T-helper 17 cell (primary cell): ENCODE results near the gene VWA8. TPM values are rescaled to one million over a fixed set of nuclear protein-coding genes. Genes with fewer than 3 reads are reported as not detected.

ENCODE experiments used
- ATAC-seq: fragments of 150-1000 bp; cut with Tn5 transposase; 2 replicates; pipeline ENCODE4 v1.10.0; 2021; ENCODE audit warnings: mild to moderate bottlenecking, moderate library complexity
- DNase-seq, 3 donors: peaks; one replicate each; pipeline versions ENCODE4 v3.0.0 to v3.0.0-alpha.2; 2020 to 2021
- H3K9me3 ChIP-seq: one replicate; pipeline ENCODE4 v1.7.0; 2013; ENCODE audit warnings: low read length, mild to moderate bottlenecking; ENCODE audit not compliant: control insufficient read depth, poor library complexity, severe bottlenecking
- H3K27ac Mint-ChIP-seq: one replicate; pipeline ENCODE4 v1.8.0; 2022; ENCODE audit warnings: mild to moderate bottlenecking, moderate library complexity, mixed read lengths
- H3K27me3 Mint-ChIP-seq: one replicate; pipeline ENCODE4 v1.8.0; 2022; ENCODE audit warnings: mixed read lengths
- H3K36me3 Mint-ChIP-seq: one replicate; pipeline ENCODE4 v1.8.0; 2022; ENCODE audit warnings: low read depth, mixed read lengths
- H3K4me1 Mint-ChIP-seq: one replicate; pipeline ENCODE4 v1.8.0; 2022; ENCODE audit warnings: mild to moderate bottlenecking, mixed read lengths
- H3K4me3 Mint-ChIP-seq: one replicate; pipeline ENCODE4 v1.8.0; 2022; ENCODE audit warnings: mild to moderate bottlenecking, moderate library complexity, mixed read lengths
- total RNA-seq, 4 donors: library from RNA in 2 of 4; stranded (reverse) in 2 of 4; gene quantifications; one replicate each; pipeline ENCODE4 v1.2.3 and lab custom pipeline; 2022 to 2026

The VWA8 gene
- total RNA-seq, 2 donors from 2014 or later, result 21.5 to 23.0 TPM

DNA sequence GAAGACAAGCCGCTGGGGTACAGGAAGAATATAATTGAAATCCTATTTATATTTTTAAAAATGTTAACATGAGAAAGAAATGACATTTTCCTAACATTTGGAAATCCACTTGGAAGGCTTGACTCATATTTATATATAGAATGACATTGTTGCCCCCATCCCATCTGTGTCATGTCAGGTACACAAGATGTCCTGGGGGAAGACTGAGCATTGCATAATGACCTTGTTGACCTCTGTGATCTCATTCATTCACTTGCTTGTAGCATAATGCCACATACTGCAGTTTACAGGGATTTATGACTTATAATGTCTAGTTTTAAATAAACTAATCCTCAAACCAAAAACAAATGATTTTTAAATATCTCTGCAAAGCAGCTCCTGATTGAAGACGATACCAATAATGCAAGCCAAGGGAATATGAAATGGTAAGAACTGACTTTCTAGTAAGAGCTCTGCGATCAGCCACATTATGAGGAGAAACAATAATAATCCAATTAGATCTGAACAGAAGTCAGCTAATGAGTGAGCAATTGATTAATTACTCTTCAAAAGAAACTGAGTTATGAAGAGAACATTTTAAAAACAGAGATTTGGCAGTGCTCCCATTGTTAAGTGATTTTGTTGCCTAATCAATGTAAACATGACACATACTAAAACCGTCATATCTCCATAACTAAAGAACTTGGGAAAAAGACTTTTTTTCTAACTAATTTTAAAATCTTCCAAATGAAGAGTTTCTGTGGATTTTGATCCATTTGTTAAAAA is 21.2 kb upstream of the VWA8 start:
- Mint-ChIP-seq H3K27ac (no peak overlapping the region), H3K36me3 (peaks cover 7% of the 10 kb centered on the region), H3K27me3 (peaks cover 20% of the 10 kb centered on the region), H3K4me3 (no peak overlapping the region), H3K4me1 (no peaks in the 10 kb centered on the region)
- no peaks in the 10 kb centered on the region for H3K9me3 ChIP-seq
- no peak for DNase-seq
- no peak for ATAC-seq

DNA sequence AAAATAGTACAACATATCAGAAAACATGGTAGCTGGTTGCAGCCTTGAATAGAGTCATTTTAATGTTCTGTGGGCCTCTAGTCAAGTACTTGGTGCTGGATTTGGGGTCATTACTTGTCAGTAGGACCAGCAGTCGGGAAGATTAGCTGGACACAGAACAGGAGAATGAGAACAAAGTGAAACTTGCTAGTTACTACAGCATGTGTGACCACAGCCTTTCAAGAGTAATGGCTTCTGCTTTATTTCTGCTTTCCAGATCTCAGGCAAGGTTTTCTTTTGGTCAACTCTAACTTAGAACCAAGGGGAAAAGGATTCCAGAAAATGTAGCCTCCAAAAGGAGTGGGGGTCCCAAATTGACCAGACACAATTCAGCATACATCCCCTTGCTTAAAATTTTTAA is 17.1 kb upstream of the VWA8 start:
- DNase-seq (no peak), ATAC-seq (no peak)
- Mint-ChIP-seq H3K27me3 (peaks cover 8% of the 10 kb centered on the region), H3K4me1 (peaks cover 2% of the 10 kb centered on the region), H3K36me3 (peaks cover 3% of the 10 kb centered on the region), H3K27ac (no peak overlapping the region), H3K4me3 (no peak overlapping the region)
- no peaks in the 10 kb centered on the region for H3K9me3 ChIP-seq

DNA sequence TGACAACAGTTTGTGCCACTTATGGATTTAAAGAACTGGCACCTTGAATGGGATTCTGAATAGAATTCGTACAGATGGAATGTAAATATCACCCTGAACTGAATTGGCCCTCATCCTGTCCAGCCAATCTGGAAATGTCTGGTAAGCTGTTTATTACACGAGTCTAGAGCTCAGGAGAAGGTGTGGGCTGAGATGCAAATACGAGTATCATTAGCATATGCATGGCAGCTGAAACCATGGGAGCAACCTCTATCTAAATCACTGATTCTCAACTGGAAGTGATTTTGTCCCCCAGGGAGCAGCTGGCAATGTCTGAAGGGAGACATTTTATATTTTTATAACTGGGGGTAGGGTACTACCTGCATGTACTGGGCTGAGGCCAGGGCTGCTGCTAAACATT is 15.6 kb upstream of the VWA8 start:
- Mint-ChIP-seq H3K4me3 (no peak overlapping the region), H3K27me3 (no peaks in the 10 kb centered on the region), H3K36me3 (peaks cover 3% of the 10 kb centered on the region), H3K27ac (no peak overlapping the region), H3K4me1 (peaks cover 6% of the 10 kb centered on the region)
- no peaks in the 10 kb centered on the region for H3K9me3 ChIP-seq
- ATAC-seq (no peak), DNase-seq (no peak)

DNA sequence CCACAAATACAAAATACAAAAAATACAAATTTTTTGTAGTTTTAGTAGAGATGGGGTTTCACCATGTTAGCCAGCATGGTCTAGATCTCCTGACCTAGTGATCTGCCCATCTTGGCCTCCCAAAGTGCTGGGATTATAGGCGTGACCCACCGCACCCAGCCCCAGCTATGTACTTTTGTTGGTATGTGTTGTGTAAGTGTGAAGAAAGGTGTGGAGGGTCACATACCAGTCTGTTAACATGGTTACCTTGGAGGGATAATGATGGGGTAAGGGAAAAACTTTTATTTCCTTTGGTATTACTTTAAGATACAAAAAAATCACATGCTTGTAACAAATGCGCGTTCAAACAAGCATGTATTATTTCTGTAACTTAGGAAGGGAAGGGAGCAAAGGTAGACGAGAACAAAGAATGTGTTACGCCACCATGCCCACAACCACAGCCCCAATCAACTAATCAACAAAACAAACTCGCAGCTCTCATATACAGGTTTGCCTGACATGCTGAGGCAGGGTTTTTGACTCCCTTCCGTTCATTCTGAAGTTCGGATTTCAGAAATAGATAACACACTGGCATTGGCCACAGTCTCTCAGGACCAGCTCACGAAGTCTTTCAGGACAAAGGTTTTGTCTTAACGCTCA is 13.5 kb upstream of the VWA8 start:
- no peaks in the 10 kb centered on the region for H3K36me3 Mint-ChIP-seq
- peaks cover 9% of the 10 kb centered on the region for H3K4me1 Mint-ChIP-seq
- H3K27me3 Mint-ChIP-seq, result no peaks in the 10 kb centered on the region
- DNase-seq (no peak), ATAC-seq (peak; percentile 75)
- H3K4me3 Mint-ChIP-seq, result peak overlapping the region; percentile 7
- H3K9me3 ChIP-seq, result no peaks in the 10 kb centered on the region
- peak overlapping the region; percentile 65 for H3K27ac Mint-ChIP-seq

DNA sequence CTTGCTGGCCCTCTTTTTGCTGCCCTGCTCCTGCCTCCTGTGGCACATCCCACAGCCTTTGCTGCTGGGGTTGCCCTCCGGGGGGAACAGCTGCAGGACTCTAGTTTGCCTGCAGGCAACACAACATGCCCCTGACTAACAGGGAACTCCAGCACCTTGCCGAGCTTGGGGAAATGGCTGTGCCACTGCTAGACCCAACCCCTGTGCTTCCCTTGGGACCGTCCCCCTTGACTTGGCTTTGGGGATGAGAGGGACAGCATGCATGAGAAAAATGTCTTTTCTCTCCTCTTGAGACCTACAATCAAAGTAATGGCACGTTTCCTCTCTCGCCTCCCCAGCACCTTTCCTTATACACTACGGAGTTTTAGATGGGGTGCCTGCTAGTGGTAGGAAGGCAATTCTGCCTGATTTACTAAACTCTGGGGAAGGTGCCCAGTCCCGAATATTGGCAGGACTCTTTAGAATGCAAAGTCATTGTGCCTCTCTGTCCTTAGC is 12.4 kb upstream of the VWA8 start:
- ATAC-seq, result no peak
- peak overlapping the region; percentile 2 for H3K27ac Mint-ChIP-seq
- DNase-seq, result no peak
- no peak overlapping the region for H3K4me3 Mint-ChIP-seq
- H3K9me3 ChIP-seq, result no peaks in the 10 kb centered on the region
- H3K4me1 Mint-ChIP-seq, result peaks cover 9% of the 10 kb centered on the region
- H3K36me3 Mint-ChIP-seq, result no peaks in the 10 kb centered on the region
- H3K27me3 Mint-ChIP-seq, result no peaks in the 10 kb centered on the region

DNA sequence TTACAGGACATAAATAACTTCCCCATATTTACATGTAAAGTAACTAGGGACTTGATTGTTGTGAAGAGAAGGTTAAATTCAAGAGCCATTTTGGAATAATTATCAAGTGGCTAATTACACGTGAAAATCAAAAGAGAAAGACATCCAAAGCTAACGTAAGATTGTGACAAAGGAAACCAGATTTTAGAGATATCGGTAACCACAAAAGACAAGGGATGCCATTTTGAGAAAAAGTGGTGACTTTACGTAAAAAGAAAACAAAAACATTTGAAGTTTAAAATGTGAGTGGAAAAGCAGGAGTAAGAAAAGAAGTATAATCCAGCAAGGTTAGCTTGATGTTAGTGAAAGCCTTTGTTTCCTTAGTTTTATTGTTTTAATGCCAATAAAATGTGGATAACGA is 10.9 kb upstream of the VWA8 start:
- DNase-seq (no peak), ATAC-seq (peak; percentile 57)
- no peaks in the 10 kb centered on the region for H3K27me3 Mint-ChIP-seq
- H3K36me3 Mint-ChIP-seq, result no peaks in the 10 kb centered on the region
- no peaks in the 10 kb centered on the region for H3K9me3 ChIP-seq
- H3K27ac Mint-ChIP-seq, result peak overlapping the region; percentile 2
- peaks cover 9% of the 10 kb centered on the region for H3K4me1 Mint-ChIP-seq
- no peak overlapping the region for H3K4me3 Mint-ChIP-seq

DNA sequence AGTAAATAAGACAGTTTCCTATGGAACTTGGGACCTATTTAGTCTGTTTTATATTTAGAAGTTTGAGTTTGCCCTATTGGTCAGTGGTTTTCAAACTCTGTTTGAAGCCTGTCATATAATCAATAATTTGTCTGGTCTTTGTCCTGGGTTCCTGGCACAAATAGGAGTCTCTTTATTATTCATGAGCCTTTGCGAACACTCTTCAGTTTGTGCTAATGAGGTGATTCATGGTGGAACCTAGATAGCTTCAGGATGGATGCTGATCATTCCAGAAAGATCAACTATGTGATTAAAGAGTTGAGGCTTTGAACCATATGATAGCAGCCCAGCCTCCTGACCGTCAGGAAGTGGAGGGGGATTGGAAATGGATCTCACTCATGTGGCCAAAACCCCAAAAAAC is 10.0 kb upstream of the VWA8 start:
- Mint-ChIP-seq H3K27me3 (no peaks in the 10 kb centered on the region), H3K4me1 (peaks cover 9% of the 10 kb centered on the region), H3K27ac (no peak overlapping the region), H3K36me3 (no peaks in the 10 kb centered on the region), H3K4me3 (no peak overlapping the region)
- ATAC-seq (no peak), DNase-seq (no peak)
- H3K9me3 ChIP-seq, result no peaks in the 10 kb centered on the region

DNA sequence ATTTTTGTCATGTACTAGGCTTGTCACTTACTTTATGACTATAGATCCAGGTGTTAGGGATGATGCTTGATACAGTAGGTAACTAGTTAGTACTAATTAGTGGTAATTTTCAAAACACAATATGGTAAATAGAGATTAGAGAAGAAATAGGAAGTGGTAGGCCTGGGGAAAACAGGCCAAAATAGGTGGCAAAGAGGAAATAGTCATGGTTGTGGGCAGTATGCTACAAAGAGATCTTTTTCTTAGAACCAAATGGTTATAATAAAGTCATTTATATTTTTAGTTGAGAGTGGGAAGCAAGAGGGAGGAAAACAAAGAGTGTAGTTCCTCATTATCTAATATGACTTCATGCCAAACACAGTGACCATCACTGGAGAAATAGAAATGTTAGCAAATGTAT is 9.1 kb upstream of the VWA8 start:
- no peaks in the 10 kb centered on the region for H3K9me3 ChIP-seq
- ATAC-seq (no peak), DNase-seq (no peak)
- H3K27ac Mint-ChIP-seq, result no peak overlapping the region
- H3K4me1 Mint-ChIP-seq, result peaks cover 7% of the 10 kb centered on the region
- no peaks in the 10 kb centered on the region for H3K36me3 Mint-ChIP-seq
- H3K4me3 Mint-ChIP-seq, result no peak overlapping the region
- H3K27me3 Mint-ChIP-seq, result no peaks in the 10 kb centered on the region

DNA sequence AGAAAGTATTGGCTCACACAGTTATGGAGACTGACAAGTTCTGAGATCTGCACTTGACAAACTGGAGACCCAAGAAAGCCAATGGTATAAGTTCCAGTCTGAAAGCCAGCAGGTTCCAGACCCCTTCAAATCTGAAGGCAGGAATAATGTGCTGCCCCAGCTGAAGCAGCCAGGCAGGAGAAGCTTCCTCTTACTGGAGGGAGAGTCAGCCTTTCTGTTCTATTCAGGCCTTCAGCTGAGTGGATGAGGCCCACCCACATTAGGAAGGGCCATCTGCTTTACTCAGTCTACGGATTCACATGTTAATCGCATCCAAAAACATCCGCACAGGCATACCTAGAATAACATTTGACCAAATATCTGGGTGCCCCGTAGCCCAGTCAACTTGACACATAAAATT is 8.2 kb upstream of the VWA8 start:
- H3K4me3 Mint-ChIP-seq, result no peak overlapping the region
- peaks cover 7% of the 10 kb centered on the region for H3K4me1 Mint-ChIP-seq
- DNase-seq (no peak), ATAC-seq (no peak)
- no peaks in the 10 kb centered on the region for H3K36me3 Mint-ChIP-seq
- peaks cover 6% of the 10 kb centered on the region for H3K27me3 Mint-ChIP-seq
- H3K27ac Mint-ChIP-seq, result no peak overlapping the region
- H3K9me3 ChIP-seq, result no peaks in the 10 kb centered on the region

DNA sequence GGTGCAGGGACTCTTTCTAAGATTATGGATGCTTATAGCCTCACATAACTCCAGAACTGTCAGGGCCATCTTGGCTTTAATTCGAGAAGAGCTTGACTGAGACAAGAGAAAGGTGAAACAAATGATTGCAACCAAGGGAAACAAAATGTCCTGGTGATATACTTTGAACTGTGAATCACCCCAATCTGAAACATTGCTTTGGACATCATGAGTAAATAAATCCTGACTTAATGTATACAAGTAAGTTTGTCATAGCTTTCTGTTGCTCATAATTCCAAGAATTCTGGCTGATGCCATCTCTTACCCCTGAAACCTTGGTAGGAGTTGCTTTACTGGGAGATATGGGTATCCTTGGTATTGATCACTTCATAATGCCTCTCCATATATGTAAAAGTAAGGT is 5.8 kb upstream of the VWA8 start:
- ATAC-seq, result no peak
- no peak overlapping the region for H3K4me3 Mint-ChIP-seq
- no peak overlapping the region for H3K27ac Mint-ChIP-seq

DNA sequence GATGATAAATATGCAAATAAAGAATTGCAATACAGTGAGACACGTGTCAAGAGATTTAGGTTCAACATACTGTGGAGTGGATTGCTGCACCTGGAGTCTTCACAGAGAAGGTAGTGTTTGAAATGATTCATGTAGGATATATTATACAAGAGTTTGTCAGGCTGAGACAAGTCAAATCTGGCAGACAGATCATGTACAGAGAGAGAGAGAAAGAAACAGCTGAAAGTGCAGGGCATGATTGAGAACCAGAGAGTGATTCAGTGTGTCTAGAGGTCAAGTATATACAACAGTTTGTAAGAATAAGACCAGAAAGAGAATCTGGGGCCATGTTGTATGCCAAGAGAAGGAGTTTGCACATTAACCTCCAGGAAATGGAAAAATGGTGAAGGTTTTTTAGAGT is 2.1 kb upstream of the VWA8 start:
- no peak for ATAC-seq
- H3K9me3 ChIP-seq, result no peaks in the 10 kb centered on the region
- no peak overlapping the region for H3K27ac Mint-ChIP-seq
- peaks cover 20% of the 10 kb centered on the region for H3K4me1 Mint-ChIP-seq
- DNase-seq, result no peak
- H3K36me3 Mint-ChIP-seq, result peaks cover 2% of the 10 kb centered on the region
- no peak overlapping the region for H3K4me3 Mint-ChIP-seq
- H3K27me3 Mint-ChIP-seq, result peaks cover 13% of the 10 kb centered on the region

More for the DNA sequence above, 5.8 kb upstream of the VWA8 start:
- H3K9me3 ChIP-seq, result no peaks in the 10 kb centered on the region
- no peak for DNase-seq
- H3K27me3 Mint-ChIP-seq, result peaks cover 13% of the 10 kb centered on the region
- H3K4me1 Mint-ChIP-seq, result peaks cover 6% of the 10 kb centered on the region
- H3K36me3 Mint-ChIP-seq, result peaks cover 2% of the 10 kb centered on the region

DNA sequence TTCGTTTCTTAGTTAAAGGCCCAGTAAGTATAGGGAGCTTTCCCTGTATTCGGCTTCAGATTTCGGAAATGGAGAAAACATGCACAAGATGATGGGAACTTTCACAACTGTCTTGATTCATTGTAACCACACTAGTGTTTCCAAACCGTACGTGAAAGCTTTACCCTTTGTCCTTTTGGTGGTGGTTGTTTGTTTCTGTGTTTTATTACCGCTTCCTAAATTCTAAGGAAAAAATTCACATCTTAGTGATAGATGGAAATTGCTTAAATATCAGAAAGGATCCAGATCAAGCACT is 504 bp upstream of the VWA8 start:
- Mint-ChIP-seq H3K4me3 (peak overlapping the region; percentile 92), H3K27ac (peak overlapping the region; percentile 90), H3K27me3 (peaks cover 13% of the 10 kb centered on the region), H3K36me3 (peaks cover 2% of the 10 kb centered on the region), H3K4me1 (peaks cover 22% of the 10 kb centered on the region)
- DNase-seq (no peak), ATAC-seq (no peak)
- H3K9me3 ChIP-seq, result no peaks in the 10 kb centered on the region

DNA sequence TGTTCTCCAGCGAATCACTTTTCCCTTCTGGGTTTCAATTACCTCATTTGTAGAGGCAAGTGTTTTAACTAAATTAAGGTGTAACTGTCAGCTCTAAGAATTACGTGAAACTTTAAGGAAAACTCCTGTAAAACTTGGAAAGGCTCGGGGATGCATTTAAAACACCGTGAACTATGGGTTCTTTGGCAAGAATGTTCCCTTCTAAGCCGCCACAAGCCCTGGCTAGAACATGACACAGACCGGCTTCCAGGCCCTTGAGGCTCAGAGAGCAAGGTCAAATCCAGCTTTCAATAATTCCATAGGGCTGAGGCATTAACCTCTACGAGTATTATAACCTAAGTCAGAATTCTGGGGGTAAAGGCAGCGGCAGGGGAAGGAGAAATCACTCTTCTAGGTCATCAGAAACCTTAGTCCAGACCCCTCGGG is 685 bp downstream of the VWA8 start:
- no peaks in the 10 kb centered on the region for H3K9me3 ChIP-seq
- H3K27me3 Mint-ChIP-seq, result peaks cover 13% of the 10 kb centered on the region
- ATAC-seq (no peak), DNase-seq (no peak)
- H3K27ac Mint-ChIP-seq, result peak overlapping the region; percentile 90
- H3K4me1 Mint-ChIP-seq, result peaks cover 22% of the 10 kb centered on the region
- H3K36me3 Mint-ChIP-seq, result peaks cover 2% of the 10 kb centered on the region
- H3K4me3 Mint-ChIP-seq, result peak overlapping the region; percentile 92

DNA sequence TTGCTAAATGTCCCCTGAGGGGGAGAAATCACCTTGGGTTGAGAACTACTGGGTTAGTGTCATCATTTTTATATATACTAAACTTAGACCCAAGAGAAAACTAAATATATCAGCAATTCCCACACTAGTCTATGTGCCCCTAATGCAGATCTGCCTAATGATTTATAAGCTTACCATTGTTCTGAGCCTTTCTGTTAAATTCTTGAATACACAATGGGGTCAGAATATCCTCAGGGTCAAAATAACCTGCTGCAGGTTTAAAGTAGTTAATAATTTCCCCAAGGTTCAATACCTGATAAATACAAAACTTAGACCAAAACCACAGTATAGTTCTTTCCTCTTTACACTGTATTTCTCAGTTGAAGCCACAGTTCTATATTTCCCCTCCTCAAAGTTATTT is 4.6 kb downstream of the VWA8 start:
- no peak for DNase-seq
- Mint-ChIP-seq H3K27me3 (no peaks in the 10 kb centered on the region), H3K27ac (no peak overlapping the region), H3K4me3 (no peak overlapping the region), H3K36me3 (no peaks in the 10 kb centered on the region), H3K4me1 (peaks cover 30% of the 10 kb centered on the region)
- ATAC-seq, result no peak
- no peaks in the 10 kb centered on the region for H3K9me3 ChIP-seq
